ENCODE data around the gene SPATA32.

SPATA32 gene

GRCh38 chr17:45293413-45294211 is 31.7 kb upstream of the SPATA32 start:
- no peak for DNase-seq (ENCODE audit: low read depth)

GRCh38 chr17:45292696-45293412 is 31.0 kb upstream of the SPATA32 start:
- no peak for DNase-seq (ENCODE audit: low read depth)

GRCh38 chr17:45291171-45291805 is 29.4 kb upstream of the SPATA32 start:
- no peak for DNase-seq (ENCODE audit: low read depth)

GRCh38 chr17:45290269-45290765 is 28.4 kb upstream of the SPATA32 start:
- DNase-seq (ENCODE audit: low read depth), result no peak

- DNase-seq (ENCODE audit: low read depth), result no peak
Observed at GRCh38 chr17:45289301-45290268, 27.7 kb upstream of the SPATA32 start.

GRCh38 chr17:45288825-45289224 is 26.9 kb upstream of the SPATA32 start:
- DNase-seq (ENCODE audit: low read depth), result no peak

- DNase-seq (ENCODE audit: low read depth), result no peak
Observed at GRCh38 chr17:45287526-45288500, 25.9 kb upstream of the SPATA32 start.

GRCh38 chr17:45286286-45286685 is 24.4 kb upstream of the SPATA32 start:
- DNase-seq (ENCODE audit: low read depth), result no peak

- DNase-seq (ENCODE audit: low read depth), result no peak
Observed at GRCh38 chr17:45284176-45285140, 22.6 kb upstream of the SPATA32 start.

GRCh38 chr17:45283711-45284110 is 21.8 kb upstream of the SPATA32 start:
- DNase-seq (ENCODE audit: low read depth), result no peak

- no peak for DNase-seq (ENCODE audit: low read depth)
Observed at GRCh38 chr17:45282683-45283644, 21.1 kb upstream of the SPATA32 start.

GRCh38 chr17:45279898-45280297 is 18.0 kb upstream of the SPATA32 start:
- DNase-seq (ENCODE audit: low read depth), result no peak

GRCh38 chr17:45277992-45278391 is 16.1 kb upstream of the SPATA32 start:
- no peak for DNase-seq (ENCODE audit: low read depth)

GRCh38 chr17:45277216-45277849 is 15.4 kb upstream of the SPATA32 start:
- DNase-seq (ENCODE audit: low read depth), result peak; percentile 74

GRCh38 chr17:45276031-45276430 is 14.1 kb upstream of the SPATA32 start:
- DNase-seq (ENCODE audit: low read depth), result no peak

- DNase-seq (ENCODE audit: low read depth), result no peak
Observed at GRCh38 chr17:45274033-45274432, 12.1 kb upstream of the SPATA32 start.

- DNase-seq (ENCODE audit: low read depth), result no peak
Observed at GRCh38 chr17:45273551-45273957, 11.7 kb upstream of the SPATA32 start.
